Thoracic aorta (tissue), 2 donors: ENCODE results near the gene SNX3. TPM values are rescaled to one million over a fixed set of nuclear protein-coding genes. Genes with fewer than 3 reads are reported as not detected.
A peak's percentile ranks its signal among the peaks of the same experiment; 100 is the strongest.

Experiments used
- ATAC-seq: fragments of 150-250 bp; one replicate; pipeline ENCODE4 v1.8.0; 2017; ENCODE audit warnings: low read depth; ENCODE audit not compliant: insufficient number of reproducible peaks, low FRiP score
- DNase-seq: peaks from one replicate; pipeline ENCODE4 v3.0.0-alpha.2; 2020; ENCODE audit warnings: low spot score
- H3K27ac ChIP-seq, 2 donors: fragments of 200-600 bp; sonication (generic); 1 replicate in 1 of 2; 2 replicates in 1 of 2; pipeline ENCODE4 v1.5.1; 2016; ENCODE audit warnings: mild to moderate bottlenecking in 2 of 2, moderate library complexity in 2 of 2
- H3K27me3 ChIP-seq: fragments of 200-600 bp; sonication (generic); replicated peaks from 2 replicates; pipeline ENCODE4 v1.6.0; 2016; ENCODE audit warnings: mild to moderate bottlenecking; ENCODE audit not compliant: insufficient read depth
- H3K36me3 ChIP-seq: fragments of 200-600 bp; sonication (generic); one replicate; pipeline ENCODE4 v1.5.1; 2016
- H3K4me1 ChIP-seq, 2 donors: fragments of 200-600 bp; sonication (generic); 1 replicate in 1 of 2; 2 replicates in 1 of 2; pipeline versions ENCODE4 v1.5.1 to v1.6.0; 2016; ENCODE audit warnings: low read depth in 2 of 2, mild to moderate bottlenecking in 1 of 2; ENCODE audit not compliant: control insufficient read depth in 1 of 2
- H3K4me3 ChIP-seq: fragments of 200-600 bp; sonication (generic); 2 replicates; pipeline ENCODE4 v1.5.1; 2016; ENCODE audit warnings: mild to moderate bottlenecking
- H3K9me3 ChIP-seq: fragments of 200-600 bp; sonication (generic); 2 replicates; pipeline ENCODE4 v1.5.1; 2016
- total RNA-seq, 2 donors: library from RNA; depleted of rRNA; stranded (reverse); fragments of >200 nt; gene quantifications; one replicate each; pipeline versions ENCODE4 v1.1.0 to v1.2.3, GENCODE V29; 2016
- TF ChIP-seq, protein P1 (sequence below): fragments of 200-600 bp; sonication (generic); IDR thresholded peaks from one replicate; pipeline ENCODE4 v1.5.1; 2019; ENCODE audit warnings: antibody characterized with exemption

The SNX3 gene
- total RNA-seq, 2 donors from 2014 or later: 110 to 122 TPM

GRCh38 chr6:108179741-108180140 lies 81.1 kb downstream of the SNX3 start:
- peaks cover 15% of the 10 kb centered on the region for H3K27me3 ChIP-seq
- no peak for ATAC-seq
- no peak overlapping the region for H3K27ac ChIP-seq
- DNase-seq: no peak
- TF ChIP-seq, protein P1, sequence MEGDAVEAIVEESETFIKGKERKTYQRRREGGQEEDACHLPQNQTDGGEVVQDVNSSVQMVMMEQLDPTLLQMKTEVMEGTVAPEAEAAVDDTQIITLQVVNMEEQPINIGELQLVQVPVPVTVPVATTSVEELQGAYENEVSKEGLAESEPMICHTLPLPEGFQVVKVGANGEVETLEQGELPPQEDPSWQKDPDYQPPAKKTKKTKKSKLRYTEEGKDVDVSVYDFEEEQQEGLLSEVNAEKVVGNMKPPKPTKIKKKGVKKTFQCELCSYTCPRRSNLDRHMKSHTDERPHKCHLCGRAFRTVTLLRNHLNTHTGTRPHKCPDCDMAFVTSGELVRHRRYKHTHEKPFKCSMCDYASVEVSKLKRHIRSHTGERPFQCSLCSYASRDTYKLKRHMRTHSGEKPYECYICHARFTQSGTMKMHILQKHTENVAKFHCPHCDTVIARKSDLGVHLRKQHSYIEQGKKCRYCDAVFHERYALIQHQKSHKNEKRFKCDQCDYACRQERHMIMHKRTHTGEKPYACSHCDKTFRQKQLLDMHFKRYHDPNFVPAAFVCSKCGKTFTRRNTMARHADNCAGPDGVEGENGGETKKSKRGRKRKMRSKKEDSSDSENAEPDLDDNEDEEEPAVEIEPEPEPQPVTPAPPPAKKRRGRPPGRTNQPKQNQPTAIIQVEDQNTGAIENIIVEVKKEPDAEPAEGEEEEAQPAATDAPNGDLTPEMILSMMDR: no peak
- peaks cover 9 to 14% of the 10 kb centered on the region in 2 donors for H3K4me1 ChIP-seq
- no peaks in the 10 kb centered on the region for H3K9me3 ChIP-seq
- no peaks in the 10 kb centered on the region for H3K36me3 ChIP-seq
- H3K4me3 ChIP-seq: no peak overlapping the region

- DNase-seq: no peak
Measured at GRCh38 chr6:108176281-108177089, 84.4 kb downstream of the SNX3 start.

DNA sequence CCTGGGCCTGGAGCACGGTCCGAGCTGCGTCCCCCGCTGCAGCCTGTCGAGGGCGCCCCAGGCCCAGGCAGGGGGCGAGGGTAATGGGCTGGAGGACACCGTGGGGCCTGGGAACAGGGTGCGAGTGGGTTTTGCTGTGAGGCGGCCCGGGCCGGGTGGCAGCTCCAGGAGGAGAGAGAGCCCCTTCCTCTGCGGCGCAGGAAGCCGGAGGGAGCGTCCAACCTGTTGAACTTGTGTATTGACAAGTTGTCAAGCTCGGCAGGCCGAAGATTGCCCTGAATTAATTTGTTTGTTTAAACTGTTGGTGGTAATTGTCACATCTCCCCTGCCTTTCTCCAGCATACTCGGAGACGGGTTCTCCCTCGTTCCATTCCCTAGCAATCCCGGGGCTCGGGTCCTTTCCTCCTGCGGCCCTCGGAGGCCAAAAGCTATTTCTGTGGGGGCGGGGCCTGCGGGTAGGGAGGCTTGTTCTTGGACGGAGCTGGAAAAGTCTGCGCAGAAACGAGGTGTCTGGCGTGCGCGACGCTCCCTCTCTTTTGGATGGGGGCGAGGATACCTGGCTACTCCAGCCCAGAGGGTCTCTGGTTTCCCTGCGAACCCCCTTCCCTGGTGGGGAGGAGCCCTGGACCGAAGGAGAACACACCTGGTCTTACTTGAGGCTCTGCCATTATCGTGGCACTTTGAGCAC lies 85.1 kb downstream of the SNX3 start:
- no peak for ATAC-seq
- Histone ChIP-seq H3K9me3 (no peaks in the 10 kb centered on the region), H3K4me3 (peak overlapping the region; percentile 25), H3K4me1 (peaks cover 9 to 19% of the 10 kb centered on the region in 2 donors), H3K27ac (no peak overlapping the region), H3K36me3 (no peaks in the 10 kb centered on the region), H3K27me3 (peaks cover 17% of the 10 kb centered on the region)
- DNase-seq: no peak
- TF ChIP-seq, protein P1: no peak

More at GRCh38 chr6:108176281-108177089, 84.4 kb downstream of the SNX3 start:
- no peak for ATAC-seq
- Histone ChIP-seq H3K36me3 (no peaks in the 10 kb centered on the region), H3K4me1 (peaks cover 9 to 19% of the 10 kb centered on the region in 2 donors), H3K27me3 (peaks cover 15% of the 10 kb centered on the region), H3K9me3 (no peaks in the 10 kb centered on the region), H3K4me3 (peak overlapping the region; percentile 25), H3K27ac (no peak overlapping the region)
- TF ChIP-seq, protein P1: no peak

DNA sequence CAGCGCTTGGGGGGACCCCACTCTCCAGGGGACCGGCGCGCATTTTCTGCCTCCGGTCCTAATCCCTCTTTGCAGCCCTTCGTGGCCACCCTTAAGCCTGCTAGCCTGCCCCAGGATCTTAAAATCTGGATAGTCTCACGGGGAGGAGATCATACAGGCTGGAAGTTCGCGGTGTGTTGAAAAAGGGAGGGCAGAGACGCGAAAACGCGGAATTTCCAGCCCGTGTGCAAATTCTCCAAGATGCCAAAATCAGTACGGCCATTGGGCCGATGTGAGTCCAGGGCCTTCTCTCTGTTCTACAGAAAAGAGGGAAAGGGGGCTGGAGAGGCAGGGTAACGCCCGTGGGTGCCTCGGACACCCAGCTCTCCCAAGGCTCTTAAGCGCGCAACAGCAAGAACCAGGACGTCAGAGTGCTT lies 85.7 kb downstream of the SNX3 start:
- peaks cover 9 to 19% of the 10 kb centered on the region in 2 donors for H3K4me1 ChIP-seq
- DNase-seq (no peak), ATAC-seq (no peak)
- H3K4me3 ChIP-seq: peak overlapping the region; percentile 25
- H3K36me3 ChIP-seq: no peaks in the 10 kb centered on the region
- H3K27me3 ChIP-seq: peaks cover 19% of the 10 kb centered on the region
- H3K27ac ChIP-seq: no peak overlapping the region
- H3K9me3 ChIP-seq: no peaks in the 10 kb centered on the region
- TF ChIP-seq, protein P1: no peak

DNA sequence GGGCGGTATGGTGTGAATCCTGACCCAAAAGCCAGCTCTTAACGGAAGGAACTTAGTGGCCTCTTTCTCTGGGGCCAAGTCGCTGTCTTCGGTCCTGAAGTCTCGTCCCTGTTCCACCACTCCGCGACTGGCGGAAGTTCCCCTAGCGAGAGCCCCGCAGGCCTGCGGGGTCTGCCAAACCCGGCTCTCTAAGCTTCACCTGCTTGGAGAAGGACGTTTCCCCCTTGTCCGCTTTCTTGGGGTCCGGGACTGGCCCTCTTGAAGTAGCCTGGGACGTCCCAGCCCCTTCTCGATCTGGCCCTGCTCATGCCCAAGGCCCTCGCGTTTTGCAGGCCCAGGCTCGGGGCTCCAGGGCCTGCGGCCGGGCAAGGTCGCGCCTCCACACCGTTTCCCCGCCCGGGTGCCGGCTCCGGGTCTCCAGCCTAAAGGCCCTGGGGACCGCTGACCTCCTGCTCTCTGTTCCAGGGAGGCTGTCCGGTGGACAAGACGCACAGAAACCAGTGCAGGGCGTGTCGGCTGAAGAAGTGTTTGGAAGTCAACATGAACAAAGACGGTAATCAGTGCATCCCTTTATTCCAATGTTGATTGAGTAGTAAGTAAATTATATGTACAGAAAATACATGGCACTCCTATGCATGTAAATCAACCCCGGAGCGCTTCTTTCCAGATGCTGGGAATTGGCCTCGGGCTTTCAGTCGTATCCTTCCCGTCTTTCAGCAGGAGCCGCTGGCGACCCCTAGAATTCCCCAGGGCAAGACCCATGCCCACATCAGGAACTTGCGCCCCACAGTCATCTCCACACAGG lies 86.3 kb downstream of the SNX3 start:
- peaks cover 23% of the 10 kb centered on the region for H3K27me3 ChIP-seq
- TF ChIP-seq, protein P1: no peak

More for the DNA sequence above, 86.3 kb downstream of the SNX3 start:
- Histone ChIP-seq H3K4me1 (peaks cover 9 to 19% of the 10 kb centered on the region in 2 donors), H3K27ac (no peak overlapping the region), H3K9me3 (no peaks in the 10 kb centered on the region), H3K36me3 (no peaks in the 10 kb centered on the region), H3K4me3 (peak overlapping the region; percentile 5)
- no peak for ATAC-seq
- no peak for DNase-seq
